ENCODE measurements around the gene ERC2.

ERC2 gene

DNA sequence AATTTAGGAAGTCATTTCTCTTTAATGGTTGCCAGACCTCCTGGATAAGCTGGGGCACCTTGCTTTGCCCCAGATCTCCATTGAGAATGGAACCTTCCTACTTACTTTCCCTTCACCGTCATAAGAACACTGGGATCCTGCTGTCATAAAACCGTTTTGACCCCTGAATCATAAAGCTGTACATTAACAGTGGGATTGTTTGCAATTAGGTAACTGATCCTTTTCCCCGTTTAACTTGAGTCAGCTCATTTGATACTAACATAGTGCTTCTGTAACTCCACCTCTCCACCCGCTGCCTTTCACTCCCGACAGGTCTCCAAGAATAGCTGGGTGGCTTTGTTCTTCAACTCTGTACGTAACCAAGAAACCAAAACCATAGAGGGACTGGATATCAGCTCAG lies 673.0 kb downstream of the ERC2 start:
- TF ChIP-seq, protein P1, sequence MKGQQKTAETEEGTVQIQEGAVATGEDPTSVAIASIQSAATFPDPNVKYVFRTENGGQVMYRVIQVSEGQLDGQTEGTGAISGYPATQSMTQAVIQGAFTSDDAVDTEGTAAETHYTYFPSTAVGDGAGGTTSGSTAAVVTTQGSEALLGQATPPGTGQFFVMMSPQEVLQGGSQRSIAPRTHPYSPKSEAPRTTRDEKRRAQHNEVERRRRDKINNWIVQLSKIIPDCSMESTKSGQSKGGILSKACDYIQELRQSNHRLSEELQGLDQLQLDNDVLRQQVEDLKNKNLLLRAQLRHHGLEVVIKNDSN (IDR thresholded peaks at IDR 0.05), result no peak
- TF ChIP-seq EP300 (IDR thresholded peaks at IDR 0.05; ENCODE audit: borderline replicate concordance) (no peak), TAF1 (IDR thresholded peaks at IDR 0.05; ENCODE audit: low read depth) (no peak), TCF12 (IDR thresholded peaks at IDR 0.05; ENCODE audit: low read depth) (no peak), YY1 (IDR thresholded peaks at IDR 0.05; ENCODE audit: low read depth) (no peak), RAD21 (IDR thresholded peaks at IDR 0.05; ENCODE audit: low read depth) (no peak), CEBPB (IDR thresholded peaks at IDR 0.05) (no peak), EGR1 (IDR thresholded peaks at IDR 0.05) (no peak), CREB1 (IDR thresholded peaks at IDR 0.05; ENCODE audit: low read depth) (no peak), FOXM1 (IDR thresholded peaks at IDR 0.05; ENCODE audit: borderline replicate concordance, low read depth) (no peak)
- TF ChIP-seq, protein P2, sequence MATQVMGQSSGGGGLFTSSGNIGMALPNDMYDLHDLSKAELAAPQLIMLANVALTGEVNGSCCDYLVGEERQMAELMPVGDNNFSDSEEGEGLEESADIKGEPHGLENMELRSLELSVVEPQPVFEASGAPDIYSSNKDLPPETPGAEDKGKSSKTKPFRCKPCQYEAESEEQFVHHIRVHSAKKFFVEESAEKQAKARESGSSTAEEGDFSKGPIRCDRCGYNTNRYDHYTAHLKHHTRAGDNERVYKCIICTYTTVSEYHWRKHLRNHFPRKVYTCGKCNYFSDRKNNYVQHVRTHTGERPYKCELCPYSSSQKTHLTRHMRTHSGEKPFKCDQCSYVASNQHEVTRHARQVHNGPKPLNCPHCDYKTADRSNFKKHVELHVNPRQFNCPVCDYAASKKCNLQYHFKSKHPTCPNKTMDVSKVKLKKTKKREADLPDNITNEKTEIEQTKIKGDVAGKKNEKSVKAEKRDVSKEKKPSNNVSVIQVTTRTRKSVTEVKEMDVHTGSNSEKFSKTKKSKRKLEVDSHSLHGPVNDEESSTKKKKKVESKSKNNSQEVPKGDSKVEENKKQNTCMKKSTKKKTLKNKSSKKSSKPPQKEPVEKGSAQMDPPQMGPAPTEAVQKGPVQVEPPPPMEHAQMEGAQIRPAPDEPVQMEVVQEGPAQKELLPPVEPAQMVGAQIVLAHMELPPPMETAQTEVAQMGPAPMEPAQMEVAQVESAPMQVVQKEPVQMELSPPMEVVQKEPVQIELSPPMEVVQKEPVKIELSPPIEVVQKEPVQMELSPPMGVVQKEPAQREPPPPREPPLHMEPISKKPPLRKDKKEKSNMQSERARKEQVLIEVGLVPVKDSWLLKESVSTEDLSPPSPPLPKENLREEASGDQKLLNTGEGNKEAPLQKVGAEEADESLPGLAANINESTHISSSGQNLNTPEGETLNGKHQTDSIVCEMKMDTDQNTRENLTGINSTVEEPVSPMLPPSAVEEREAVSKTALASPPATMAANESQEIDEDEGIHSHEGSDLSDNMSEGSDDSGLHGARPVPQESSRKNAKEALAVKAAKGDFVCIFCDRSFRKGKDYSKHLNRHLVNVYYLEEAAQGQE (IDR thresholded peaks at IDR 0.05; ENCODE audit: low read depth), result no peak

DNA sequence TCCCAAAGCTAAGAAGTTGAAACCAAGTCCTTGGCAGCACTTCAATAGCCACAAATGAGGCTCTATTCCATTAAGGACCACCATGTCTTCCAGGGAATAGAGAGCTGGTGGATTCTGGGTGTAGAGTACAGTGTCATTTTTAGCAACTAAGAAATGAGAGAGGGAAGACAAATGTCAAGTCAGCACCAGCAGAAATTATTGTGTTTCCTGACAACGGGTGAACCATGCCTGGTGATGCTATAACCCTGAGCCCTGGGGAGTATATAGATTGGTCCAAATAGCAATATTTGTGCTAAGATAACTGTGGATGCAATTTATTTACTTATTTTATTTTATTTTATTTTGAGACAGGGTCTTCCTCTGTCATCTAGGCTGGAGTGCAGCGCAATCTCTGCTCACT lies 675.5 kb downstream of the ERC2 start:
- no peak for TF ChIP-seq EP300 (IDR thresholded peaks at IDR 0.05; ENCODE audit: borderline replicate concordance)
- no peak for TF ChIP-seq FOXM1 (IDR thresholded peaks at IDR 0.05; ENCODE audit: borderline replicate concordance, low read depth)
- TF ChIP-seq YY1 (IDR thresholded peaks at IDR 0.05; ENCODE audit: low read depth), result no peak
- TF ChIP-seq, protein P3, sequence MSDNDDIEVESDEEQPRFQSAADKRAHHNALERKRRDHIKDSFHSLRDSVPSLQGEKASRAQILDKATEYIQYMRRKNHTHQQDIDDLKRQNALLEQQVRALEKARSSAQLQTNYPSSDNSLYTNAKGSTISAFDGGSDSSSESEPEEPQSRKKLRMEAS (IDR thresholded peaks at IDR 0.05), result no peak
- no peak for TF ChIP-seq TCF12 (IDR thresholded peaks at IDR 0.05; ENCODE audit: low read depth)
- TF ChIP-seq, protein P1 (IDR thresholded peaks at IDR 0.05), result no peak
- no peak for TF ChIP-seq NFIC (IDR thresholded peaks at IDR 0.05)
- TF ChIP-seq CREB1 (IDR thresholded peaks at IDR 0.05; ENCODE audit: low read depth), result no peak
- TF ChIP-seq, protein P2 (IDR thresholded peaks at IDR 0.05; ENCODE audit: low read depth), result no peak
- TF ChIP-seq TAF1 (IDR thresholded peaks at IDR 0.05; ENCODE audit: low read depth), result no peak

DNA sequence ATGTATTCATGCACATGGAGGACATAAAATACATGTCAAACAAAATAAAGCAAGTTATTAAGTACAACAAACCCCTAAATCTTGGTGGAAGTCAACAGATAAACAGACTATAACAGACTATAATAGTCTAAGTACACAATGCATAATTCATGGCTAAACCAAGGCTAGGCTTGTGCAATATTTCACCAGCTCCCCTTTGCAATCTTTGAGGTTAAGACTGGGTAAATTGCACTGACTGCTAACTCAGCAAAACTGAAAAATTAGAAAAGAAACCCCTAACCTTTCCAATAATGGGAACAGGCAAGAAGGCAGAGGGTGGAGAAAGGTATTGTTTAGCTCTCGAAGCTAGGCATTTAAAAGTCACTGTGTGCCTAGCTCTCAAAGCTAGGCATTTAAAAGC lies 676.3 kb downstream of the ERC2 start:
- TF ChIP-seq TAF1 (IDR thresholded peaks at IDR 0.05; ENCODE audit: low read depth), result no peak
- TF ChIP-seq, protein P1 (IDR thresholded peaks at IDR 0.05), result no peak
- no peak for TF ChIP-seq CEBPB (IDR thresholded peaks at IDR 0.05)
- TF ChIP-seq TEAD4 (IDR thresholded peaks at IDR 0.05), result no peak
- TF ChIP-seq, protein P3 (IDR thresholded peaks at IDR 0.05), result no peak
- TF ChIP-seq ZBTB7A (IDR thresholded peaks at IDR 0.05; ENCODE audit: low read depth), result no peak
- no peak for TF ChIP-seq YY1 (IDR thresholded peaks at IDR 0.05; ENCODE audit: low read depth)
- TF ChIP-seq FOXM1 (IDR thresholded peaks at IDR 0.05; ENCODE audit: borderline replicate concordance, low read depth), result no peak
- TF ChIP-seq, protein P2 (IDR thresholded peaks at IDR 0.05; ENCODE audit: low read depth), result no peak
- no peak for TF ChIP-seq RAD21 (IDR thresholded peaks at IDR 0.05; ENCODE audit: low read depth)
- TF ChIP-seq TCF12 (IDR thresholded peaks at IDR 0.05; ENCODE audit: low read depth), result no peak
- TF ChIP-seq NFIC (IDR thresholded peaks at IDR 0.05), result no peak
- no peak for TF ChIP-seq EGR1 (IDR thresholded peaks at IDR 0.05)
- no peak for TF ChIP-seq CREB1 (IDR thresholded peaks at IDR 0.05; ENCODE audit: low read depth)
- no peak for TF ChIP-seq EP300 (IDR thresholded peaks at IDR 0.05; ENCODE audit: borderline replicate concordance)

DNA sequence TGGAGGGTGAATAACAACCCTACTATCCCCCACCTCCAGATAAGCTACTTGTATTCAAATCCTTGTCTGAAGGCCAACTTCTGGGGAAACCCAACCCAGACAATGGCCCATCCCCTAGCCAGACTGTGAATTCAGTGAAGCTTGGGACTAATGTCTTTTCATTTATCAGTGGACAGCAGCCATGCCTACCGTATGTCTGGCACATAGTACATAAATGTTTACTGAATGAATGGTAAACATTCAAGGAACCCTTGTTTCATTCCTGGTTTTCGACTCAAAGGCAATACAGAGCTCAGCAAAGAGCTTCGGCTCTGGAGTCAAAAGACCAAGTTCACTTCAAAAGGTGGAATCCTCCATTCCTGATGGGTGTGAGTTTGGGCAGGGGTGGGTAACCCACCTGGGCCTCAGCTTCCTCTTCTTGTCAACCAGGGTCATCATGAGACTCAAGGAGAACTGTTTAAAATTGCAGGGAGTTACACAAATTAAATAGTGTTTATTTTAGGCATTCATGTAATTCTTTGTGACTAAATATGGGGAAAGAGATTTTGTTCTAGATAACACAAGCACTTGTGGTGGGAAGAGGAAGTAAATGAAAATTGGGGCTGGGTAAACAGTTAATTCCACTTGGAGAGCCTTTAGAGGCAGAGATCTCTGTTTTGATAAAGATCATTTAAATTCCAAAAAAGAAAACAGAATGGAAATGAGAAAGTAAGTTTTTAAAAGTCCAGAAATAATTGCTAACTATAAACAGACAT lies 677.5 kb downstream of the ERC2 start:
- TF ChIP-seq TEAD4 (IDR thresholded peaks at IDR 0.05) (no peak), TCF12 (IDR thresholded peaks at IDR 0.05; ENCODE audit: low read depth) (no peak), FOXM1 (IDR thresholded peaks at IDR 0.05; ENCODE audit: borderline replicate concordance, low read depth) (no peak), EGR1 (IDR thresholded peaks at IDR 0.05) (no peak), YY1 (IDR thresholded peaks at IDR 0.05; ENCODE audit: low read depth) (no peak)
- TF ChIP-seq, protein P2 (IDR thresholded peaks at IDR 0.05; ENCODE audit: low read depth), result no peak

Measured in Ishikawa (cell line).